IMR-90 (cell line): ENCODE results near the gene EPN2. TPM values are rescaled to one million over a fixed set of nuclear protein-coding genes. Genes with fewer than 3 reads are reported as not detected.

Source experiments
- ATAC-seq: fragments of 200-7000 bp; cut with Tn5 transposase; 2 replicates; pipeline ENCODE4 v1.9.1; 2020; ENCODE audit warnings: low read depth, mild to moderate bottlenecking, moderate library complexity
- BruUV-seq: library from RNA; stranded (reverse); fragments of 400-500 nt; replicated peaks from 2 replicates; lab custom pipeline; 2021; lab: Mats Ljungman, UMichigan
- CTCF ChIA-PET: fragments of 300-600 bp; formaldehyde crosslinking; extraction: SDS; loops from one replicate; lab custom pipeline; 2021; ENCODE audit warnings: antibody characterized with exemption; lab: Yijun Ruan, JAX
- POLR2A ChIA-PET: fragments of 300-600 bp; sonication (Branson Sonifier 250); formaldehyde crosslinking; loops from one replicate; lab custom pipeline; 2022; ENCODE audit warnings: antibody characterized with exemption; ENCODE audit not compliant: unreplicated experiment; lab: Charles Lee
- DNase-seq: peaks from one replicate; pipeline ENCODE4 v3.0.0; 2013
- H2AFZ ChIP-seq: replicated peaks from 2 replicates; pipeline ENCODE3; 2013; ENCODE audit warnings: low read length, mild to moderate bottlenecking; ENCODE audit not compliant: poor library complexity
- H2AK5ac ChIP-seq: 2 replicates; pipeline ENCODE4 v1.6.1; 2013; ENCODE audit warnings: low read depth, low read length, inconsistent platforms
- H2AK9ac ChIP-seq: replicated peaks from 2 replicates; pipeline ENCODE3; 2013; ENCODE audit warnings: mild to moderate bottlenecking, low read depth, low read length, moderate library complexity; ENCODE audit not compliant: poor library complexity
- H2BK120ac ChIP-seq: 2 replicates; pipeline ENCODE4 v1.6.1; 2013; ENCODE audit warnings: low read depth, low read length, inconsistent platforms
- H2BK15ac ChIP-seq: 3 replicates; pipeline ENCODE4 v1.6.1; 2013; ENCODE audit warnings: low read depth, low read length, inconsistent platforms
- H2BK20ac ChIP-seq: 2 replicates; pipeline ENCODE4 v1.6.1; 2013; ENCODE audit warnings: low read depth, mild to moderate bottlenecking, inconsistent platforms, low read length, moderate library complexity
- H2BK5ac ChIP-seq: 2 replicates; pipeline ENCODE4 v1.6.1; 2013; ENCODE audit warnings: mild to moderate bottlenecking, low read depth, low read length, inconsistent platforms; ENCODE audit not compliant: poor library complexity, severe bottlenecking
- H3K14ac ChIP-seq: replicated peaks from 2 replicates; pipeline ENCODE4 v1.6.1; 2013; ENCODE audit warnings: low read depth, low read length, inconsistent platforms
- H3K18ac ChIP-seq: 2 replicates; pipeline ENCODE4 v1.6.1; 2013; ENCODE audit warnings: low read depth, low read length, control low read depth
- H3K23ac ChIP-seq: 2 replicates; pipeline ENCODE4 v1.6.1; 2013; ENCODE audit warnings: low read depth, low read length, inconsistent platforms
- H3K27ac ChIP-seq: 2 replicates; pipeline ENCODE4 v1.5.1; 2013; ENCODE audit warnings: mild to moderate bottlenecking, control low read depth, low read length; ENCODE audit not compliant: insufficient read depth
- H3K27me3 ChIP-seq: 2 replicates; pipeline ENCODE4 v1.6.1; 2013; ENCODE audit warnings: low read length; ENCODE audit not compliant: control insufficient read depth, insufficient read depth
- H3K36me3 ChIP-seq: 2 replicates; pipeline ENCODE4 v1.6.1; 2013; ENCODE audit warnings: low read length, mixed read lengths; ENCODE audit not compliant: control insufficient read depth, insufficient read depth
- H3K4ac ChIP-seq: 2 replicates; pipeline ENCODE4 v1.6.1; 2013; ENCODE audit warnings: low read depth, low read length, inconsistent platforms
- H3K4me1 ChIP-seq: 2 replicates; pipeline ENCODE4 v1.6.1; 2013; ENCODE audit warnings: low read length, mixed read lengths; ENCODE audit not compliant: control insufficient read depth, insufficient read depth
- H3K4me2 ChIP-seq: 2 replicates; pipeline ENCODE4 v1.6.1; 2013; ENCODE audit warnings: low read depth, mild to moderate bottlenecking, control low read depth, low read length, moderate library complexity
- H3K4me3 ChIP-seq: 2 replicates; pipeline ENCODE4 v1.5.1; 2013; ENCODE audit warnings: low read depth, mild to moderate bottlenecking, control low read depth, low read length, moderate library complexity; ENCODE audit not compliant: insufficient read depth
- H3K56ac ChIP-seq: 2 replicates; pipeline ENCODE4 v1.6.1; 2013; ENCODE audit warnings: low read length, inconsistent platforms; ENCODE audit not compliant: insufficient read depth; ENCODE audit errors: extremely low read depth
- H3K79me1 ChIP-seq, 2 experiments: 2 replicates each; pipeline ENCODE4 v1.6.1; 2013; ENCODE audit warnings: low read length in 2 of 2, inconsistent platforms in 1 of 2, low read depth in 1 of 2
- H3K9ac ChIP-seq: 2 replicates; pipeline ENCODE4 v1.6.1; 2013; ENCODE audit warnings: low read depth, low read length, control low read depth
- H3K9me1 ChIP-seq: 2 replicates; pipeline ENCODE4 v1.6.1; 2013; ENCODE audit warnings: low read length, inconsistent platforms; ENCODE audit not compliant: insufficient read depth
- H3K9me3 ChIP-seq: 2 replicates; pipeline ENCODE4 v1.6.1; 2013; ENCODE audit warnings: low read length; ENCODE audit not compliant: control insufficient read depth, insufficient read depth
- H4K20me1 ChIP-seq: 2 replicates; pipeline ENCODE4 v1.6.1; 2013; ENCODE audit warnings: low read length, inconsistent platforms; ENCODE audit not compliant: insufficient read depth
- H4K5ac ChIP-seq: 2 replicates; pipeline ENCODE4 v1.6.1; 2013; ENCODE audit warnings: mild to moderate bottlenecking, low read depth, low read length, control low read depth
- H4K8ac ChIP-seq, 2 experiments: 2 replicates each; pipeline ENCODE4 v1.6.1; 2013; ENCODE audit warnings: low read depth in 2 of 2, low read length in 2 of 2, control low read depth in 1 of 2, inconsistent platforms in 1 of 2
- H4K91ac ChIP-seq: 2 replicates; pipeline ENCODE4 v1.6.1; 2013; ENCODE audit warnings: low read depth, low read length, inconsistent platforms; ENCODE audit not compliant: insufficient read depth
- MAFK ChIP-seq: IDR thresholded peaks from 2 replicates; pipeline ENCODE4 v1.6.1; 2012; ENCODE audit warnings: low read depth, low read length, improper control_type of control experiment
- POLR2A ChIP-seq: IDR thresholded peaks from 2 replicates; pipeline ENCODE4 v1.6.1; 2012; ENCODE audit warnings: mild to moderate bottlenecking, low read depth, low read length
- whole genome bisulfite sequencing, 2 experiments: methylation state at CpG; one replicate each; pipeline versions ENCODE4 v1.1.5 to v1.1.7; 2013; ENCODE audit warnings: missing lambda C conversion rate in 2 of 2; ENCODE audit not compliant: insufficient read length in 1 of 2; ENCODE audit errors: extremely low coverage in 2 of 2; 5-methylcytosine and 5-hydroxymethylcytosine counted together
- dilution Hi-C: fragments of 300-500 bp; cut with HindIII; formaldehyde crosslinking; loops from one replicate; pipeline ENCODE4 v1.14.3; 2018; ENCODE audit warnings: low sequenced_read_pairs; ENCODE audit not compliant: unreplicated experiment
- in situ Hi-C: fragments of 300-500 bp; cut with MboI; formaldehyde crosslinking; loops from 3 replicates; pipeline ENCODE4 v1.14.3; 2019; ENCODE audit warnings: low sequenced_read_pairs, inconsistent platforms, mixed read lengths
- intact Hi-C: fragments of 100-400 bp; cut with micrococcal nuclease; formaldehyde crosslinking; loops from 2 replicates; pipeline ENCODE4 v1.10.0; 2022
- polyA plus RNA-seq, 3 experiments: library from polyadenylated mRNA; depleted of rRNA; stranded (reverse); fragments of >200 nt; gene quantifications; 2 replicates each; pipeline ENCODE4 v1.2.3, GENCODE V29; 2012; ENCODE audit warnings: low replicate concordance in 1 of 3
- total RNA-seq: library from RNA; depleted of rRNA; stranded (reverse); fragments of >200 nt; gene quantifications from 2 replicates; pipeline ENCODE4 v1.2.3, GENCODE V29; 2012

Gene EPN2
- total and polyA plus RNA-seq, 2 of the 4 experiments (the other 2 are of a cell fraction): 14.9 to 25.3 TPM

- no peak overlapping the region for H3K14ac ChIP-seq
- H4K91ac ChIP-seq: no peak overlapping the region
- no peaks in the 10 kb centered on the region for H3K4me1 ChIP-seq
- no peak overlapping the region for H4K5ac ChIP-seq
- POLR2A ChIA-PET: no interaction called here
- no peaks in the 10 kb centered on the region for H3K27me3 ChIP-seq
- H3K23ac ChIP-seq: 0 out of 2 replicates have a peak overlapping the region, but pooled peaks have one; percentile 7
- ATAC-seq (no peak), DNase-seq (no peak)
- no peak overlapping the region for H2BK20ac ChIP-seq
- H2AK9ac ChIP-seq: no peak overlapping the region
- CTCF ChIA-PET: no interaction called here
- in situ Hi-C loops: no loop called here
- no peak overlapping the region for H2BK5ac ChIP-seq
- no peak overlapping the region for H3K4me2 ChIP-seq
- no peak overlapping the region for H3K4me3 ChIP-seq
- 100% methylated on average over 1 of the region's 2 CpGs; no CpG with 5 or more reads in 1 of the 2 experiments for WGBS, 2 experiments
- TF ChIP-seq MAFK (no peak), POLR2A (no peak)
- H3K18ac ChIP-seq: no peak overlapping the region
- no peak overlapping the region; the same call in 1 of the 2 replicates for H2AK5ac ChIP-seq
- H2BK120ac ChIP-seq: no peak overlapping the region
- H4K8ac ChIP-seq: no peak overlapping the region
- dilution Hi-C loops: no loop called here
- peaks cover 61% of the 10 kb centered on the region for H4K20me1 ChIP-seq
- BruUV-seq: no TSS peak
- H3K4ac ChIP-seq: no peak overlapping the region
- H2BK15ac ChIP-seq: no peak overlapping the region
- H2AFZ ChIP-seq: no peak overlapping the region
- intact Hi-C loops: no loop called here
- peaks cover 3% of the 10 kb centered on the region for H3K36me3 ChIP-seq
- H3K9me1 ChIP-seq: peaks cover 23% of the 10 kb centered on the region
- H3K9ac ChIP-seq: no peak overlapping the region
- no peak overlapping the region for H3K27ac ChIP-seq
- H3K79me1 ChIP-seq: peaks cover 25 to 90% of the 10 kb centered on the region in 2 experiments
- H3K9me3 ChIP-seq: no peaks in the 10 kb centered on the region
- H3K56ac ChIP-seq: no peak overlapping the region
Measured at GRCh38 chr17:19242323-19242722, 5.2 kb downstream of the EPN2 start.
